Loucy (cell line): Measurements from ENCODE around the gene USP38.

ENCODE experiments used
- H2AFZ ChIP-seq: fragments of 200-600 bp; sonication (generic); 2 replicates; pipeline ENCODE4 v1.6.0; 2016; ENCODE audit warnings: antibody characterized with exemption, mild to moderate bottlenecking, low read length, moderate library complexity
- H3F3A ChIP-seq: fragments of 200-600 bp; 2 replicates; pipeline ENCODE4 v1.6.0; 2016; ENCODE audit warnings: antibody characterized with exemption, low read depth, mild to moderate bottlenecking
- H3K27me3 ChIP-seq: fragments of 200-600 bp; sonication (generic); 2 replicates; pipeline ENCODE4 v1.6.1; 2014; ENCODE audit warnings: low read length, mild to moderate bottlenecking; ENCODE audit not compliant: insufficient read depth, poor library complexity, severe bottlenecking
- H3K36me3 ChIP-seq: fragments of 200-600 bp; sonication (generic); 2 replicates; pipeline ENCODE4 v1.6.1; 2016; ENCODE audit warnings: low read length; ENCODE audit not compliant: insufficient read depth
- H3K4me1 ChIP-seq: fragments of 200-600 bp; sonication (generic); 2 replicates; pipeline ENCODE4 v1.5.1; 2014; ENCODE audit warnings: low read length, mild to moderate bottlenecking; ENCODE audit not compliant: insufficient read depth, poor library complexity, severe bottlenecking
- H3K4me2 ChIP-seq: fragments of 200-600 bp; sonication (generic); 2 replicates; pipeline ENCODE4 v1.6.0; 2014; ENCODE audit warnings: antibody characterized with exemption, low read length, low read depth, mild to moderate bottlenecking; ENCODE audit not compliant: poor library complexity, severe bottlenecking
- H3K4me3 ChIP-seq: fragments of 200-600 bp; sonication (generic); 2 replicates; pipeline ENCODE4 v1.5.1; 2014; ENCODE audit warnings: low read length, mild to moderate bottlenecking, mixed read lengths; ENCODE audit not compliant: poor library complexity, severe bottlenecking
- H3K79me2 ChIP-seq: fragments of 200-600 bp; sonication (generic); 2 replicates; pipeline ENCODE4 v1.6.1; 2014; ENCODE audit warnings: low read length; ENCODE audit not compliant: insufficient read depth
- H3K9ac ChIP-seq: fragments of 200-600 bp; sonication (generic); 2 replicates; pipeline ENCODE4 v1.6.0; 2014; ENCODE audit warnings: mild to moderate bottlenecking, low read depth, low read length, moderate library complexity; ENCODE audit not compliant: poor library complexity, severe bottlenecking
- H3K9me2 ChIP-seq: fragments of 200-600 bp; sonication (generic); replicated peaks from 2 replicates; pipeline ENCODE4 v1.6.1; 2016; ENCODE audit warnings: low read depth, low read length, mixed read lengths
- H3K9me3 ChIP-seq: fragments of 200-600 bp; sonication (generic); 2 replicates; pipeline ENCODE4 v1.6.1; 2014; ENCODE audit warnings: mild to moderate bottlenecking, antibody characterized with exemption, low read length, low read depth; ENCODE audit not compliant: insufficient read depth
- H4K20me1 ChIP-seq: fragments of 200-600 bp; sonication (generic); 2 replicates; pipeline ENCODE4 v1.6.0; 2014; ENCODE audit warnings: antibody characterized with exemption, low read length, mild to moderate bottlenecking; ENCODE audit not compliant: insufficient read depth, poor library complexity, severe bottlenecking
- EZH2phosphoT487 ChIP-seq: fragments of 200-600 bp; IDR thresholded peaks from 2 replicates; pipeline ENCODE4 v1.6.1; 2018; ENCODE audit warnings: antibody characterized with exemption, mild to moderate bottlenecking, moderate library complexity, borderline replicate concordance
- TF ChIP-seq, protein P1 (sequence below): fragments of 200-600 bp; sonication (generic); conservative IDR thresholded peaks from 2 replicates; pipeline ENCODE4 v1.5.1; 2014; ENCODE audit warnings: mild to moderate bottlenecking, antibody characterized with exemption, low read length

The USP38 gene

GRCh38 chr4:143188136-143189088, 3.7 kb downstream of the USP38 start:
- H3K27me3 ChIP-seq: no peaks in the 10 kb centered on the region
- H3K4me2 ChIP-seq: peak overlapping the region; percentile 74
- H3K79me2 ChIP-seq: peaks cover 94% of the 10 kb centered on the region
- peaks cover 52% of the 10 kb centered on the region for H3K4me1 ChIP-seq
- H3K4me3 ChIP-seq: peak overlapping the region; percentile 83
- H4K20me1 ChIP-seq: peaks cover 74% of the 10 kb centered on the region
- peak overlapping the region; percentile 84 for H3K9ac ChIP-seq
- H2AFZ ChIP-seq: no peak overlapping the region
- TF ChIP-seq, protein P1, sequence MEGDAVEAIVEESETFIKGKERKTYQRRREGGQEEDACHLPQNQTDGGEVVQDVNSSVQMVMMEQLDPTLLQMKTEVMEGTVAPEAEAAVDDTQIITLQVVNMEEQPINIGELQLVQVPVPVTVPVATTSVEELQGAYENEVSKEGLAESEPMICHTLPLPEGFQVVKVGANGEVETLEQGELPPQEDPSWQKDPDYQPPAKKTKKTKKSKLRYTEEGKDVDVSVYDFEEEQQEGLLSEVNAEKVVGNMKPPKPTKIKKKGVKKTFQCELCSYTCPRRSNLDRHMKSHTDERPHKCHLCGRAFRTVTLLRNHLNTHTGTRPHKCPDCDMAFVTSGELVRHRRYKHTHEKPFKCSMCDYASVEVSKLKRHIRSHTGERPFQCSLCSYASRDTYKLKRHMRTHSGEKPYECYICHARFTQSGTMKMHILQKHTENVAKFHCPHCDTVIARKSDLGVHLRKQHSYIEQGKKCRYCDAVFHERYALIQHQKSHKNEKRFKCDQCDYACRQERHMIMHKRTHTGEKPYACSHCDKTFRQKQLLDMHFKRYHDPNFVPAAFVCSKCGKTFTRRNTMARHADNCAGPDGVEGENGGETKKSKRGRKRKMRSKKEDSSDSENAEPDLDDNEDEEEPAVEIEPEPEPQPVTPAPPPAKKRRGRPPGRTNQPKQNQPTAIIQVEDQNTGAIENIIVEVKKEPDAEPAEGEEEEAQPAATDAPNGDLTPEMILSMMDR: no peak
- no peak for TF ChIP-seq EZH2phosphoT487
- no peaks in the 10 kb centered on the region for H3F3A ChIP-seq
- no peaks in the 10 kb centered on the region for H3K9me2 ChIP-seq
- H3K36me3 ChIP-seq: peaks cover 27% of the 10 kb centered on the region
- H3K9me3 ChIP-seq: no peaks in the 10 kb centered on the region

DNA sequence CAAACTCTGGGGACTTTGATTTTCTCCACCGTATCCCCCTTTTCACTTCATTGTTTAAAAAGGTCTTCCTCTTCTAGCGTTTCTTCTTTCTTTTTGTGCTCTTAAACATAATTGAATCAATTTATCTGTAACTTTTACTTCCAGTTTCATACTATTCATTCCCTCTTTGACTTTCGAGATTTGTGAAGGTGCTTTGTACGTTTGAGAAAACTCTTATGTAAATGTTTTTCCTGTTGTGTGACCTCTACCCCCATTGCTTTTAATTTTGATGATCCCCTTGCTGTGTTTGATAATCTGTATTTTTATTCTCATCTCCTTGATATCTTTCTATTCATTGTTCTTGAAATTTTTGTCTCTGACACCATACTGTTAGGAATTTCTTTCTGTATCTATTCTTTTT, 4.8 kb downstream of the USP38 start:
- H4K20me1 ChIP-seq: peaks cover 80% of the 10 kb centered on the region
- no peak overlapping the region for H2AFZ ChIP-seq
- H3K9me3 ChIP-seq: no peaks in the 10 kb centered on the region
- H3K36me3 ChIP-seq: peaks cover 35% of the 10 kb centered on the region
- peak overlapping the region; percentile 74 for H3K4me2 ChIP-seq
- peak overlapping the region; percentile 24 for H3K9ac ChIP-seq
- H3K4me1 ChIP-seq: peaks cover 45% of the 10 kb centered on the region
- H3K4me3 ChIP-seq: peak overlapping the region; percentile 83
- peaks cover 95% of the 10 kb centered on the region for H3K79me2 ChIP-seq
- no peaks in the 10 kb centered on the region for H3K27me3 ChIP-seq
- TF ChIP-seq, protein P1: no peak
- TF ChIP-seq EZH2phosphoT487: no peak
- no peaks in the 10 kb centered on the region for H3F3A ChIP-seq
- H3K9me2 ChIP-seq: no peaks in the 10 kb centered on the region

DNA sequence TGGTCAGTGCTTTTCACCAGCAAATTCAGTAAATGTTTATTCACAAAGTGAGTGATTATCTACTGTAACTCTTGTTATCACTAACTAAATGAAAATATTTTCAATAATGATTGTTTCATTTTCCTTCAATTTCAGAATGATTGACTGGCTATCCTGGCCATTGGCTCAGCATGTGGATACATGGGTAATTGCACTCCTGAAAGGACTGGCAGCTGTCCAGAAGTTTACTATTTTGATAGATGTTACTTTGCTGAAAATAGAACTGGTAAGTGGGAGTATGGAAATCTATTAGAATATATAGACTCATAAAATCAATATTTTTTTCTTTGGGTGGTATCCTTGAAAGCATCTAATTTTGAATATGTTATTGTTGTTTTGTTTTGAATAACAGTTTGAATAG, 10.9 kb downstream of the USP38 start:
- Histone ChIP-seq H3K4me3 (no peak overlapping the region), H4K20me1 (peaks cover 27% of the 10 kb centered on the region), H3K9me3 (no peaks in the 10 kb centered on the region), H3K9me2 (no peaks in the 10 kb centered on the region), H3F3A (no peaks in the 10 kb centered on the region), H3K79me2 (peaks cover 49% of the 10 kb centered on the region), H3K27me3 (no peaks in the 10 kb centered on the region), H3K4me2 (no peak overlapping the region), H2AFZ (no peak overlapping the region), H3K36me3 (peaks cover 90% of the 10 kb centered on the region), H3K9ac (no peak overlapping the region), H3K4me1 (peaks cover 10% of the 10 kb centered on the region)
- TF ChIP-seq EZH2phosphoT487: no peak
- TF ChIP-seq, protein P1: no peak
